H9 (cell line): ENCODE data around the gene ITPR3. TPM values are rescaled to one million over a fixed set of nuclear protein-coding genes. Genes with fewer than 3 reads are reported as not detected.

Experiments
- DNase-seq: peaks from one replicate; pipeline ENCODE4 v3.0.0-alpha.2; 2017
- H2AFZ ChIP-seq: one replicate; pipeline ENCODE4 v1.6.1; 2013; ENCODE audit warnings: mild to moderate bottlenecking, low read length, control low read depth, moderate library complexity
- H2AK5ac ChIP-seq: 2 replicates; pipeline ENCODE4 v1.6.1; 2013; ENCODE audit warnings: low read length, control low read depth, mixed read lengths; ENCODE audit not compliant: insufficient read length
- H2BK120ac ChIP-seq: one replicate; pipeline ENCODE4 v1.6.1; 2013; ENCODE audit warnings: low read depth, mild to moderate bottlenecking, low read length, control low read depth, inconsistent platforms; ENCODE audit not compliant: poor library complexity, severe bottlenecking
- H2BK12ac ChIP-seq: 2 replicates; pipeline ENCODE4 v1.6.1; 2013; ENCODE audit warnings: low read length, control low read depth, mixed read lengths, low read depth; ENCODE audit not compliant: insufficient read length
- H2BK15ac ChIP-seq: 2 replicates; pipeline ENCODE4 v1.6.1; 2013; ENCODE audit warnings: low read depth, low read length, control low read depth
- H2BK20ac ChIP-seq: one replicate; pipeline ENCODE4 v1.6.1; 2013; ENCODE audit warnings: low read depth, mild to moderate bottlenecking, low read length, control low read depth, inconsistent platforms; ENCODE audit not compliant: poor library complexity, severe bottlenecking
- H2BK5ac ChIP-seq: 2 replicates; pipeline ENCODE4 v1.6.1; 2013; ENCODE audit warnings: low read length, control low read depth, mixed read lengths; ENCODE audit not compliant: insufficient read length
- H3K14ac ChIP-seq: 2 replicates; pipeline ENCODE4 v1.6.1; 2013; ENCODE audit warnings: low read length, control low read depth; ENCODE audit not compliant: insufficient read depth
- H3K18ac ChIP-seq: 2 replicates; pipeline ENCODE4 v1.6.1; 2013; ENCODE audit warnings: low read depth, mild to moderate bottlenecking, mixed read lengths, low read length, control low read depth; ENCODE audit not compliant: insufficient read length
- H3K23ac ChIP-seq: 2 replicates; pipeline ENCODE4 v1.6.1; 2013; ENCODE audit warnings: low read length, control low read depth, mixed read lengths, low read depth; ENCODE audit not compliant: insufficient read length
- H3K23me2 ChIP-seq: 2 replicates; pipeline ENCODE4 v1.6.1; 2013; ENCODE audit warnings: low read depth, mild to moderate bottlenecking, mixed read lengths, low read length, control low read depth; ENCODE audit not compliant: insufficient read length, poor library complexity, severe bottlenecking
- H3K27ac ChIP-seq: 2 replicates; pipeline ENCODE4 v1.5.1; 2013; ENCODE audit warnings: low read length, control low read depth, mixed read lengths, low read depth; ENCODE audit not compliant: insufficient read length
- H3K27me3 ChIP-seq: 2 replicates; pipeline ENCODE4 v1.6.1; 2013; ENCODE audit warnings: low read length, control low read depth, inconsistent platforms; ENCODE audit not compliant: insufficient read depth
- H3K4ac ChIP-seq: 2 replicates; pipeline ENCODE4 v1.6.1; 2013; ENCODE audit warnings: low read depth, mild to moderate bottlenecking, control low read depth, inconsistent platforms, low read length, moderate library complexity
- H3K4me1 ChIP-seq: 2 replicates; pipeline ENCODE4 v1.6.1; 2013; ENCODE audit warnings: low read length, control low read depth, inconsistent platforms; ENCODE audit not compliant: insufficient read depth
- H3K4me2 ChIP-seq: 2 replicates; pipeline ENCODE4 v1.6.1; 2013; ENCODE audit warnings: low read length, control low read depth, mixed read lengths; ENCODE audit not compliant: insufficient read length, insufficient read depth
- H3K56ac ChIP-seq: 2 replicates; pipeline ENCODE4 v1.6.1; 2013; ENCODE audit warnings: low read depth, mild to moderate bottlenecking, mixed read lengths, low read length, control low read depth; ENCODE audit not compliant: insufficient read length
- H3K79me1 ChIP-seq: 2 replicates; pipeline ENCODE4 v1.6.1; 2013; ENCODE audit warnings: low read depth, mild to moderate bottlenecking, moderate library complexity, low read length, control low read depth, inconsistent platforms; ENCODE audit not compliant: insufficient read depth, poor library complexity, severe bottlenecking
- H3K79me2 ChIP-seq: 2 replicates; pipeline ENCODE4 v1.6.1; 2013; ENCODE audit warnings: low read length, control low read depth, inconsistent platforms; ENCODE audit not compliant: insufficient read depth
- H3K9ac ChIP-seq: 2 replicates; pipeline ENCODE4 v1.6.1; 2013; ENCODE audit warnings: low read length, control low read depth, mixed read lengths; ENCODE audit not compliant: insufficient read length; ENCODE audit errors: extremely low read depth
- H3K9me3 ChIP-seq: one replicate; pipeline ENCODE4 v1.6.1; 2013; ENCODE audit warnings: low read depth, low read length, inconsistent platforms; ENCODE audit not compliant: control insufficient read depth
- H3T11ph ChIP-seq: one replicate; pipeline ENCODE4 v1.6.1; 2013; ENCODE audit warnings: mild to moderate bottlenecking, low read length, control low read depth, inconsistent platforms
- H4K20me1 ChIP-seq: one replicate; pipeline ENCODE4 v1.6.1; 2013; ENCODE audit not compliant: control insufficient read depth, insufficient read length, insufficient read depth
- H4K5ac ChIP-seq: 2 replicates; pipeline ENCODE4 v1.6.1; 2013; ENCODE audit warnings: low read depth, mild to moderate bottlenecking, mixed read lengths, low read length, control low read depth; ENCODE audit not compliant: insufficient read length
- H4K8ac ChIP-seq: replicated peaks from 2 replicates; pipeline ENCODE4 v1.6.1; 2013; ENCODE audit warnings: low read length, control low read depth, mixed read lengths, low read depth; ENCODE audit not compliant: insufficient read length
- H4K91ac ChIP-seq: 2 replicates; pipeline ENCODE4 v1.6.1; 2013; ENCODE audit warnings: low read depth, mild to moderate bottlenecking, moderate library complexity, mixed read lengths, low read length, control low read depth; ENCODE audit not compliant: insufficient read length
- H3K27ac Mint-ChIP-seq, 3 experiments: 2 replicates in 2 of 3; 3 replicates in 1 of 3; pipeline ENCODE4 v1.8.0; 2020 to 2021; ENCODE audit warnings: mixed read lengths in 3 of 3, mild to moderate bottlenecking in 1 of 3, moderate library complexity in 1 of 3
- H3K27me3 Mint-ChIP-seq: 2 replicates; pipeline ENCODE4 v1.8.0; 2021; ENCODE audit warnings: low read depth, mild to moderate bottlenecking, moderate library complexity, mixed read lengths
- H3K36me3 Mint-ChIP-seq, 3 experiments: 2 replicates in 2 of 3; 3 replicates in 1 of 3; pipeline ENCODE4 v1.8.0; 2020 to 2021; ENCODE audit warnings: low read depth in 3 of 3, mixed read lengths in 3 of 3; ENCODE audit not compliant: insufficient read depth in 1 of 3
- H3K4me1 Mint-ChIP-seq, 2 experiments: 2 replicates each; pipeline ENCODE4 v1.8.0; 2020; ENCODE audit warnings: mixed read lengths in 2 of 2
- H3K4me3 Mint-ChIP-seq, 2 experiments: 2 replicates in 1 of 2; 3 replicates in 1 of 2; pipeline ENCODE4 v1.8.0; 2020 to 2021; ENCODE audit warnings: mild to moderate bottlenecking in 2 of 2, mixed read lengths in 2 of 2, moderate library complexity in 1 of 2
- H3K9me3 Mint-ChIP-seq, 2 experiments: 2 replicates in 1 of 2; 3 replicates in 1 of 2; pipeline ENCODE4 v1.8.0; 2020; ENCODE audit warnings: mild to moderate bottlenecking in 2 of 2, mixed read lengths in 2 of 2, moderate library complexity in 1 of 2
- CTCF ChIP-seq: fragments of 200-600 bp; sonication (generic); conservative IDR thresholded peaks from 3 replicates; pipeline ENCODE4 v1.8.0; 2021; ENCODE audit warnings: antibody characterized with exemption, mild to moderate bottlenecking
- WGBS: extraction: QIAGEN DNeasy Blood & Tissue Kit; methylation state at CpG from one replicate; pipeline ENCODE4 v1.1.7; 2013; ENCODE audit warnings: missing lambda C conversion rate, low lambda C conversion rate, mixed read lengths; ENCODE audit not compliant: insufficient read length; ENCODE audit errors: extremely low coverage; 5-methylcytosine and 5-hydroxymethylcytosine counted together
- total RNA-seq: library from RNA; stranded (reverse); gene quantifications from 2 replicates; pipeline ENCODE4 v1.2.1, GENCODE V29; 2021

ITPR3 gene
- total RNA-seq, 1 experiment from 2014 or later = 40.3 TPM

- no peak overlapping the region for H3K27ac Mint-ChIP-seq
- Histone ChIP-seq H2BK120ac (no peak overlapping the region), H4K8ac (no peak overlapping the region), H2AK5ac (no peak overlapping the region), H2BK12ac (no peak overlapping the region), H3K79me2 (no peaks in the 10 kb centered on the region; the same call in 1 of the 2 replicates), H3K9ac (no peak overlapping the region), H4K5ac (no peak overlapping the region), H2BK20ac (no peak overlapping the region), H3K23ac (no peak overlapping the region), H2AFZ (no peak overlapping the region), H3K27ac (no peak overlapping the region), H3T11ph (no peak overlapping the region), H3K23me2 (peaks cover 11% of the 10 kb centered on the region), H3K27me3 (no peaks in the 10 kb centered on the region), H3K56ac (no peak overlapping the region), H2BK15ac (no peak overlapping the region), H3K18ac (no peak overlapping the region), H3K79me1 (no peaks in the 10 kb centered on the region), H4K91ac (no peak overlapping the region), H3K4me2 (peak overlapping the region; percentile 70), H3K4me1 (peaks cover 2% of the 10 kb centered on the region; the same call in 1 of the 2 replicates), H4K20me1 (no peaks in the 10 kb centered on the region), H2BK5ac (no peak overlapping the region), H3K9me3 (no peaks in the 10 kb centered on the region), H3K4ac (no peak overlapping the region), H3K14ac (no peak overlapping the region)
- DNase-seq = no peak
- H3K27me3 Mint-ChIP-seq = peaks cover 17% of the 10 kb centered on the region
- peak overlapping the region; percentile 82 to 94; a peak in 4 of 5 replicates for H3K4me3 Mint-ChIP-seq
- no CpG with 5 or more reads among the region's 8 CpGs for WGBS
- no peak for TF ChIP-seq CTCF
- H3K4me1 Mint-ChIP-seq = peaks cover 56 to 69% of the 10 kb centered on the region in 2 experiments
- no peaks in the 10 kb centered on the region for H3K9me3 Mint-ChIP-seq
- H3K36me3 Mint-ChIP-seq = peaks cover 0 to 4% (median 0%) of the 10 kb centered on the region in 3 experiments; a peak in 1 of 7 replicates
These were observed 13.8 kb downstream of the ITPR3 start for GRCh38 chr6:33634946-33635345.
